ENCODE results near the gene TSPEAR.

Gene TSPEAR

GRCh38 chr21:44711327-44712202, at the start of gene TSPEAR:
Gene TSPEAR, minus strand, starts transcription at chr21:44711572. Its CDS starts 58 bp downstream, at chr21:44711514.
- DNase-seq (ENCODE audit: low read depth), result no peak

GRCh38 chr21:44760376-44760775, 49.0 kb upstream of the TSPEAR start:
- DNase-seq (ENCODE audit: low read depth), result no peak

- DNase-seq (ENCODE audit: low read depth), result no peak
Observed at GRCh38 chr21:44759628-44760285, 48.4 kb upstream of the TSPEAR start.

- DNase-seq (ENCODE audit: low read depth), result no peak
Observed at GRCh38 chr21:44758781-44759627, 47.6 kb upstream of the TSPEAR start.

GRCh38 chr21:44758141-44758561, 46.8 kb upstream of the TSPEAR start:
- no peak for DNase-seq (ENCODE audit: low read depth)

- no peak for DNase-seq (ENCODE audit: low read depth)
Observed at GRCh38 chr21:44757731-44758130, 46.4 kb upstream of the TSPEAR start.

GRCh38 chr21:44756423-44757185, 45.2 kb upstream of the TSPEAR start:
- DNase-seq (ENCODE audit: low read depth), result no peak

- no peak for DNase-seq (ENCODE audit: low read depth)
Observed at GRCh38 chr21:44755227-44755626, 43.9 kb upstream of the TSPEAR start.

GRCh38 chr21:44753357-44753756, 42.0 kb upstream of the TSPEAR start:
- DNase-seq (ENCODE audit: low read depth), result no peak

- no peak for DNase-seq (ENCODE audit: low read depth)
Observed at GRCh38 chr21:44752671-44753235, 41.4 kb upstream of the TSPEAR start.

GRCh38 chr21:44751799-44752636, 40.6 kb upstream of the TSPEAR start:
- DNase-seq (ENCODE audit: low read depth), result no peak

GRCh38 chr21:44751186-44751798, 39.9 kb upstream of the TSPEAR start:
- DNase-seq (ENCODE audit: low read depth), result no peak

- no peak for DNase-seq (ENCODE audit: low read depth)
Observed at GRCh38 chr21:44750675-44751025, 39.3 kb upstream of the TSPEAR start.

GRCh38 chr21:44749759-44750674, 38.6 kb upstream of the TSPEAR start:
- DNase-seq (ENCODE audit: low read depth), result no peak

- no peak for DNase-seq (ENCODE audit: low read depth)
Observed at GRCh38 chr21:44749116-44749758, 37.9 kb upstream of the TSPEAR start.

- DNase-seq (ENCODE audit: low read depth), result no peak
Observed at GRCh38 chr21:44748621-44749020, 37.2 kb upstream of the TSPEAR start.

GRCh38 chr21:44742418-44743153, 31.2 kb upstream of the TSPEAR start:
- no peak for DNase-seq (ENCODE audit: low read depth)

GRCh38 chr21:44741921-44742320, 30.5 kb upstream of the TSPEAR start:
- no peak for DNase-seq (ENCODE audit: low read depth)
